GM03348 (cell line): ENCODE measurements around the gene TMEM259.

Experiments
- DNase-seq: peaks from one replicate; pipeline ENCODE4 v3.0.0; 2012; ENCODE audit warnings: low spot score

The TMEM259 gene

DNA sequence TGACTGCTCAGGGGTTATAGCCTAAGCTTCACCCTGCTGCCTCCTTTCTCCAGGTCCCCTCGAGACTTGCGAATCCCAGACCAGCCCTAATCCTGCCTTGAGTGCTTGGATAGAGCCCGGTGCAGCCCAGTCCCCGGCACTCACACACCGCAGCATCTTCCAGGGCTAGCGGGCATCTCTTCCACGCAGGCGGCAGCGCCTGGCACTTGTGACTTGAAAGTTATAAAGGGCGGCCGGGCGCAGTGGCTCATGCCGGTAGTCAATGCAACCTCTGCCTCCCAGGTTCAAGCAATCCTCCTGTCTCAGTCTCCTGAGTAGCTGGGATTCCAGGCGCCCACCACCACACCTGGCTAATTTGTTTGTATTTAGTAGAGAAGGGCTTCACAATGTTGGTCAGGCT lies 34.8 kb downstream of the TMEM259 start:
- DNase-seq: no peak

DNA sequence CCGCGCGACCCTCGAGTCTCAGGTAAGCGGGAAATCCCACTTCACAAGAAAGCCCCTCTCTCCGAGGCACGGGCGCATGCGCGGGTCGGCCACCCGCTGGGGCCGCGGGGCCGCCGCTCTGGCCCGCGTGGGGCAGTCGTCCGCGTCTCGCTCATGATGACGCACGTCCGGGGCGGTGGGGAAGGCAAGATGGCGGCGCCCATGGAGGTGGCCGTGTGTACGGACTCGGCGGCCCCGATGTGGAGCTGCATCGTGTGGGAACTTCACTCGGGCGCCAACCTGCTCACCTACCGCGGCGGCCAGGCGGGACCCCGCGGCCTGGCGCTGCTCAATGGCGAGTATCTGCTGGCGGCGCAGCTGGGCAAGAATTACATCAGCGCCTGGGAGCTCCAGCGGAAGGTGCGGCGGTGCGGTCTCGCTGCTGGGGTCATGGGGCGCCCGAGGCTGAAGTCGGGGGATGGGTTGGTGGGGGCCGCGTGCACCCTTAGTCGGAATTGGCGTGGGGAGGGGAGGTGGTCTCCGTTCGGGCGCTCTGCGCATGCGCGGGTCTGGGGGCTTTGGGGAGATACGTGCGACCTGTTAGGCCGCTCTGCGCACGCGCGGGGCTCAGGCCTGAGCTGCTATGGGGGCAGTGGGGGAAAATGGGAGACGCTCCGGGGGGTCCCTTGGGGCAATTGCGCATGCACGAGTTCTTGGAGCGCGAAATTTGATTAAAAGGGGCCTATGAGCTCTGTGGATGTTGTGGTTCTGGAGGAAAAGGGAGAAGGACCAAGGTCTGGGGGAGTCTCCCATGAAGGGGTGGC lies 36.6 kb downstream of the TMEM259 start, which contains the start of gene WDR18:
Gene WDR18, plus strand, starts transcription at position 181 of the 803 bp plus-strand sequence. Its CDS starts 9 bp downstream, at position 190.
- peak; percentile 100 for DNase-seq

DNA sequence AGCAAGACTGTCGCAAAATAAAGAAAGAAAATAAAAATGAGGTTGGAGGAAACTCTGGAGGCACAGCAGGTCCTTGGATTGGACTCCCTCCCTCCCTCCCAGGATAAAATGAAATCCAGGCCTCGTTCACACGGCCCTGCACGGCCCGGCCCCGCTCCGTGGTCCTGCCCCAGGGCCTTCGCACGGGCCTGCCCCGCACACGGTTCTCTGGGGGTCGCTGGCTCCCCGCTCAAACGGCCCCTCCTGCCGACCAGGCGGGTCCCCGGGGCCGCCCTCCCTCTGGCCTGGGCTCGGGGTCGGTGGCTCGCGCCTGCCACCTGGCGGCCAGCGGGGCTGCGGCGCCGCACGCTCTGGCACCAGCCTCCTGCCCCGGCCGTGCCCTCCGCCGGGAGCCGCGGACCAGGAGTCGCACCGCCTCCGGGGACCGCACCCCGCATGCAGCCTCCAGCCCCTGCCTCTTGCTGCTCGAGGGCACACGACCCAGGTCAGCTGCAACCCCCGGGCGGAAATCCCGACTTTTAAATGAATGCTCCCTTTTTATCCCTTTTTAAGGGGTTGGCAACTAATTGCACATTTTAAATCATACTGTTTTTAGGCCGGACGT lies 38.3 kb downstream of the TMEM259 start:
- peak; percentile 97 for DNase-seq

DNA sequence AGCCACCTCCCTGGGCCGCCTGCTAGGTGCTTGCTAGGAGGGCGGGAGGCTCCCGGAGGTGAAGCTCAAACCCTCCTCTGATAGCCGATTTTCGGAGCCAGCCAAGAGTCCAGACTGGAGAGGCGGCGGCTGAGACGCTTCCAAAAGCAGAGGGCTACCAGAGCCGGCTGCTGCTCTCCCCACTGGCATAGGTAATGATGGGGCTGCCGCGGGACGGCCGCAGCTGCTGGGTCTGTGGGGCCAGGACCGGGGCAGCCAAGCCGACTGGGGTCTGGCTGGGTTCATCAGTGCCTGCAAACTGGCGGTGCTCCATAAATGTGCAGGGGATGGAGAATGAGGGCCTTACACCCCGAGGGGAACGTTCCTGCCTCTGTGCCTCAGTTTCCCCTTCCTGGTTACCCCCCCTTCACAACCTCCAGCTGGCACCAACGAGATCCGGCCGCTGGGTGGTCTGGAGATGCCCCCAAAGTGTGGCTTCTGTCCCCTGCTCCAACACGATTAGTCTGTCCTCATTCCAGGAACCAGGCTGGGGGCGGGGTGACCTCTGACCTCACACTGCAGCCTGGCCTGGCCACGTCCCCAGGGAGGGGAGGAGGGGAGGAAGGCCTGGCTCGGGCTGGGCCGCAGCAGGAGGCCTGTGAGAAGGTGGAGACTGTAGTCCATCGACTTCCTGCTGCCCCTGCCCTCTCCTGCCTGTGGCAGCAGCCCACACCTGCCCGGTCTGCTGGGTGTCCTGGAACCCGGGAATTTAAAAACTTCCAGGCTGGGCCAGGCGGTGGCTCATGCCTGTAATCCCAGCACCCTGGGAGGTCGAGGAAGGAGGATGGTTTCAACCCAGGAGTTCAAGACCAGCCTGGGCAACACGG lies 40.6 kb downstream of the TMEM259 start:
- no peak for DNase-seq

DNA sequence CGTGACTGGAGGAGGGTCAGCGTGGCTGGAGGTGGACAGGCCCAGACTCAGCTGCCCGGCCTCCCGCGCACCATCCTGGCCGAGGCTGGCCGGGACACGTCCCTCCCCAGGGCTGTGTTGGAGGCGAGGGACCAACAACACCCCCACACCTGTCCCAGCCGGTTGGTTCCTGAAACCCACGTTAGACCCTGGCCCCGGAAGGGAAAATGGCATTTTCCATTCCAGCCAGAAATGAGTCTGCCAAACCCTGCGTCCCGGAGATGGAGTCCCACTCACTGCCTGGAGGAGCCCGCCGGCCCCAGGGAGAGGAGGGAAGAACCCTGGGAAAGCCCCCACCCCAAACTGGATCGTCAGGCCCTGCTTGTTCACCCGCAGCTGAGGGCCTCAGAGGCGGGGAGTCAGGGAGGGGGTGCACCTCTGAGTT lies 41.6 kb downstream of the TMEM259 start:
- no peak for DNase-seq

DNA sequence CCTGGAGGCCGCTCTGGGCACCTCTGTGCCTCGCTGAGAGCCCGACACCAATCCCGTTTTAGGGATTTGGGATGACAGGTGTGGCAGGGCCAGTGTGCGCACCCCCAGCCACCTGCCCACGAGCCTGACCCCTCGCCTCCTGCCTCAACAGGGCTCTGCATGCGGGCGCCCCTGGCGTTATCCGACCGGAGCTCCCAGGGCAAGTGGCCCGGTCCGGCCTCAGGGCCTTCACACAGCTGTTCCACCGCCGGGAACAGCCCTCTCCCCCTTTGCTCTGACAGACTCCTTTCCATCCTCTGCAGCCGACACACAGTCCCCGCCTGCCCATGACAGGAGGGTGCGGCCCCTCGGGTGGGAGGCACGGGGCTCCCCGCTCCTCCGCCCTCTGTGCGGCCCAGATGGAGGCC lies 43.9 kb downstream of the TMEM259 start:
- no peak for DNase-seq

DNA sequence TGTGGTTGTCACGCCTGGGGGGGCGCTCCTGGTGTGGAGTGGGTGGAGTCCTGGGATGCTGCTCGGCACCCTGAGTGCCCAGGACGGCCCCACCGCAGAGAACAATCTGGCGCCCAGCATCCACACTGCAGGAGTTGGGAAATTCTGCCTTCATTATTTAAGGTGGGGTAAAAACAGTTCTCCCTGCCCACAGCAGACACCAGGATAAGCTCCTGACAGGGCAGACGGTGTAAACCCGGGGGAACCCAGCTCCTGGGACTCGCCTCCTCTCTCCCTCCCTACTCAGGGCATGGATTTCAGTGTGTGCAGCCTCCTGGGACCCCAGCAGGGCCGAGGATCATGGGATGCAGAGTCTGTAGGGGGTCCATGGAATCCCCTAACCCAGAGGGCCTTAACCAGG lies 44.4 kb downstream of the TMEM259 start:
- no peak for DNase-seq

DNA sequence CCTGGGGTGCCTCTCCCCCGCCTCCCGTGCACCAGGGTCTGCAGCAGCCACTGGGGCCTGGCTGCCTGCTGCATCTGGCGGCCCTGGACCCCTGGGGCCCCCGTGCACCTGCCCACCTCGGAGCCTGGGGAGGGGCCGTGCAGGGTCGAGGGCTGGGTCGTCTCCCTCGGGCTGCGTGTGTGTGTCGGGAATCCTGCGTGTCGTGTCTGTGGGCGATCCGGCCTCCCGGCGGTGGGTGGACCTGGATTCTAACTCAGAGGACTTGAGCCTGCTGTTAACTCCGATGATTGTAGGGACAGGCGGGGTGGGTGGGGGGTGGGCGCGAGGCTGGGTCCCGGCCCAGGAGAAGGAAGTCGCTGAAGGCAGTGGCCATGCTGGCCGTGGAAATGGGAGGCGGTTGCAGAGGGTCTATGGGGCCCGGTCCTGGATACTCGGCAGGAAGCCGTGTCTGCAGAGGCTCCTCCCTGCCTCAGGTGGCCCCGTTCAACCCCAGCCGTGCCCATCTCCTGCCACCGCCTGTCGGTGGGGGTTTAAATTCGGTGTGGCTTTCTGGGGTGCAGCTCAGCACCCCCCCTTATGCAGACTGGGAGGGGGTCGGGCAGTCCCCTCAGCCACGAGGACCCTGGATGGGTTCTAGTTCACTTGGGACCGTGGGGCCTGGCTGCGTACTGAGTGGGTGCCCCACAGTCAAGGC lies 46.2 kb downstream of the TMEM259 start:
- no peak for DNase-seq

DNA sequence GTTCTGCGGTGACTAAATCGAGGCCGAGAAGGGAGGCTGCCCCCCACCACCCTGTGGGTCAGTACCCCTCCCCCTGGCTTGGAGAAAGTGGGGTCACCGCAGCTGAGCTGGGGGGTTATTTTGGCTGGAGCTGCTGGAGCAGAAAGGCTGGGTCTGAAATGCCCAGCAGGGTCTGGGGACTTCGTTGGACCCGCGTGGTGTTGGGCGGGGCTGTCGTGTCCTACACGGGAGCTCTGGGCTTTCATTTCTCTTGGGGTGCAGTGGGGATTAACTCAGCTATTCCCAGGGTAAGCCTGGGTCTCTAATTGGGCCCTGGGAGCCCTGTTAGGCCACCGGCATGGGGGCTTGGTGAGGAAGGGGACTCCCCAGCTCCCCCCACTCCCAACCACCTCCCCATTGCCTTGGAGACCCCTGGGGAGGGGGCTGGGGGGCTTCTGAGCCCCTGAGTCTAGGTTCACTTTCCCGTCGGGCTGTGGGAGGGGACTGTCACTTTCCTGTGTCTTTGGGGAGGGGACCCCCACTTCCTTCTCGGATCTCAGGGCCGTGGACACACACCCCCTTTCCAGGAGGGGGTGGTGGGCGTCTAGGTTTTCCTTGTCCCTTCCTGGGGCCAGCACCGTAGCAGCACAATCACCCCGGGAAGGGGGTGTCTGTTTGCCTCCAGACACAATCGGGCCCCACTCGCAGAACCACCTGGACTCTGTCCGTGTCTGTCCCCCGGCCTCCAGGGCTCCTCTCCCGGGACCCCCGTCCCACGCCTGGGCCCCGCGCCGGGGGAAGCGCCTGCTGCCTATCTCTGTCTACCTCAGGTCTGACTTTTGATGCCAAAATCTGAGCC lies 47.0 kb downstream of the TMEM259 start:
- no peak for DNase-seq

DNA sequence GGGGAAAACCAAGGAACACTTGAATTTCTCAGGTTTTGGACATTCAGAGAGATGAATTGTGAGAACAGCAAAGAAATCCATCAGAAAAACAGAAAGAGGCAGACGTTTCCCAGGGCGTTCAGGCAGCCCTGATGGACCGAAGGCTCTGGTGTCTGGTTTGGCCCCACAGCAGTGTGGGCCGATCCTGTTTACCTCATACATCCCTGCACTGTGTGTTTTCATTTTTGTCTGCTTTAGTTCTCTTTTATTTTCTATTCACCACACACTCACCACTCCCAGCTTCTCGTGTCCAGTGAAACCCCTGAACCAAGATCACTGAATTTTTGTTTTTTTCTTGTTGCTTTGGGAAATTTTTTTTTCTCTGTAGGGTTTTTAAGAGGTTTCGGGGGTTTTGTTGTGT lies 48.6 kb downstream of the TMEM259 start:
- DNase-seq: no peak

DNA sequence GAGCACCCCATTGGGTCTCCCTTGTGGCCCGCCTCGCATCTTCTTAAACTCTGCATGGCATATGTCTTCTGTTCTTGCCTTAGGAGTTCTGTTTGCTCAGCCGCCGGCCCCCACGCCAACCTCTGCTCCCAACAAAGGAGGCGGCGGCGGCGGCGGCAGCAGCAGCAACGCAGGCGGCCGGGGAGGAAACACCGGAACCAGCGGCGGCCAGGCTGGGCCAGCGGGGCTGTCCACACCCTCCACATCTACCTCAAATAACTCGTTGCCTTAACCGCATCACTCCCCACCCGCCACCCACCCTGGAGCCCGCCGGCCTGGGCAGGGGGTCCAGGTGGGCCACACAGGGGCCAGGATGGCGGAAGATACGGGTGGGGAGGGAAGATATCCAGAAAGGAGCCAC lies 49.1 kb downstream of the TMEM259 start:
- no peak for DNase-seq

DNA sequence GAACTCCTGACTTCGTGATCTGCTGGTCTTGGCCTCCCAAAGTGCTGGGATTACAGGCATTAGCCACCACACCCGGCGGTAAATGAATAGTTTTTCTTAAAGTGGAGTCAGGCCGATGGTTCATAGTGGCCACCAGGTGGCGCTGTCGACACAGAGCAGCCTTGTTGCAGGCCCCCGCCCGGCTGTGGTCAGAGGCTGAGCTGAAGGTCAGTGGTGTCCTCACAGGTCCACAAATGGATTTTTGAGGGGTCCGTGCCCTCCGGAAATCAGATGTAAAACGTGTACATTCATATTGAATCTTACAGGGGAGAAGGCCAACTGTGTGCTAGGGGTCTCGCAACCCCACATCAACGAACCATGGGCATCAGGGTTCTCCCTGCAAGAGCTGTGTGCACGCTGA lies 50.2 kb downstream of the TMEM259 start:
- no peak for DNase-seq

DNA sequence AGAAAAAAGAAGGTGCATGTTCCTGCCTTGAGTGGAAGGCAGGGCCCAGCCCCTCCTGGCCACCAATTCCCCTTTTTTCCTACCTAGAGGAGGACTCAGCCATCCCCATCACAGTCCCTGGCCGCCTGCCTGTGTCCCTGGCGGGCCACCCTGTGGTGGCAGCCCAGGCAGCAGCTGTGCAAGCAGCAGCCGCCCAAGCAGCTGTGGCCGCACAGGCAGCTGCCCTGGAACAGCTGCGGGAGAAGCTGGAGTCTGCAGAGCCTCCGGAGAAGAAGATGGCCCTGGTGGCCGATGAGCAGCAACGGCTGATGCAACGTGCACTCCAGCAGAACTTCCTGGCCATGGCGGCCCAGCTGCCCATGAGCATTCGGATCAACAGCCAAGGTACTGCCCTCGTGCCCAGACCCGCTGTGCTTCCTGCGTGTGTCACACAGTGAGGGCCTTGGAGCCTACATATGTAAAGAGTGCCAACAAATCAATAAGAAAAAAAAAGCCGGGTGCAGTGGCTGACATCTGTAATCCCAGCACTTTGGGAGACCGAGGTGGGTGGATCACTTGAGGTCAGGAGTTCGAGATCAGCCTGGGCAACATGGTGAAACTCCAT lies 54.3 kb downstream of the TMEM259 start:
- no peak for DNase-seq

DNA sequence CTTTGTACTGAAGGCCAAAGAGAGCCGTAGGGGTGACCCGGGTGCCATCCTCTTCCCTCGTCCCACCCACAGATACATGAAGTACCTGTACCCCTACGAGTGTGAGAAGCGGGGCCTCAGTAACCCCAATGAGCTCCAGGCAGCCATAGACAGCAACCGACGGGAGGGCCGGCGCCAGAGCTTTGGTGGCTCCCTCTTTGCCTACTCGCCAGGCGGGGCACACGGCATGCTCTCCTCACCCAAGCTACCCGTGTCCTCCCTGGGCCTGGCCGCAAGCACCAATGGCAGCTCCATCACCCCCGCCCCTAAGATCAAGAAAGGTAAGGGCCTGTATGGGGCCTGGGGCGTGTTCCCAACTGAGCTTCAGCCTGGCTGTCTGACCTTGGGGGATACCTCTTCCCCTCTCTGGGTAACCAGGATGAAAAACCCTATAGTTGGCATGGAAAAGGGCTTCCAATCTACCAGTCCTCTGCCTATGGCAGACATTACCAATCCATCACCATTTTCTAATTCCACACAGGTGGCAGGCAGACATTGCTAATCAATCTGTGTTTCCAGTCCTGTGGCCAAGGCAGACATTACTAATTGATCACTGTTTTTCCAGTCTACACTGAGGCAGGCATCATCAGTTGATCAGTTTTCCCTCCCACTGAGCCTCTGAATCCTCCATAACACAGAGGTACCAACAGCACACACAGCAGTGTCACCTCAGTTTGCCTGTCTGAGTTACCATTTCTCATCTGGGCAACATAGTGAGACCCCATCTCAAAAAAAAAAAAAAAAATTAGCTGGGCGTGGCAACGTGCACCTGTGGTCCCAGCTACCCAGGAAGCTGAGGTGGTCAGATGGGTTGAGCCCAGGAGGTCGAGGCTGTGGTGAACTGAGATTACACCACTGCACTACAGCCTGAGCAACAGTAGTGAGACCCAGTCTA lies 55.9 kb downstream of the TMEM259 start:
- DNase-seq: no peak

DNA sequence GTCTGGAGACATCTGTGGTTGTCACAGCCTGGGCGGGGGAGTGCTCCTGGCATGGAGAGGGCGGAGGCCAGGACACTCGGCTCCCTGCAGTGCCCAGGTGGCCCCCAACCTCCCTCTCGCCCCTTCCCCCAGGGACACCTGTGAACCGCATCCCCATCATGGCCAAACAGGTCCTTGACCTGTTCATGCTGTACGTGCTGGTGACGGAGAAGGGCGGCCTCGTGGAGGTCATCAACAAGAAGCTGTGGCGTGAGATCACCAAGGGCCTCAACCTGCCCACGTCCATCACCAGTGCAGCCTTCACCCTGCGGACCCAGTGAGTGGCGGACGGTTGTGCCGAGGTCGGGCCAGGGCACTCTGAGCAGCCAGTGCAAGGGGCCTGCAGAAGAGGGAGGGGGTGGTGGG lies 56.8 kb downstream of the TMEM259 start:
- no peak for DNase-seq

DNA sequence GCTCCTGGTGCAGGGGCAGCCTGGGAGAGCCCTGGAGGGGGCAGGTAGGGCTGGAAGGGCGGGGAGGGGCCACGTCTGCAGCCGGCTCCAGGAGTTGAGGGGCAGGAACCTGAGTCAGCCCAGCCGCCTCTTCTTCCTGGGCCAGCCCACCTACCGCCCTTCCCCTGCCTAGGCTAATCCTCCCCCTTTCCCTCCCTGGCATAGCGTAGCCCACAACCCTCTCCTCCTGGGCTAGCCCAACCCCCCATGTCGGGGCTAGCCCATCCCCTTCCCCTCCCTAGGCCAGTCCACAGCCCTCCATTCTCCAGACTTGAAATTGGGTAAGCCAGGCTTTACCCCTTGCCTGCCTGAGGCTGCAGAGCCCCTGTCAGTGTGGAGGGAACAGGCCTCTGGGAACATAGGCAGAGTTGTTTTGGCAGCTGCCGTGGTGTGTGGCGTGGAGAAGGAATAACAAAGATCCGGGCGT lies 57.4 kb downstream of the TMEM259 start:
- DNase-seq: no peak

DNA sequence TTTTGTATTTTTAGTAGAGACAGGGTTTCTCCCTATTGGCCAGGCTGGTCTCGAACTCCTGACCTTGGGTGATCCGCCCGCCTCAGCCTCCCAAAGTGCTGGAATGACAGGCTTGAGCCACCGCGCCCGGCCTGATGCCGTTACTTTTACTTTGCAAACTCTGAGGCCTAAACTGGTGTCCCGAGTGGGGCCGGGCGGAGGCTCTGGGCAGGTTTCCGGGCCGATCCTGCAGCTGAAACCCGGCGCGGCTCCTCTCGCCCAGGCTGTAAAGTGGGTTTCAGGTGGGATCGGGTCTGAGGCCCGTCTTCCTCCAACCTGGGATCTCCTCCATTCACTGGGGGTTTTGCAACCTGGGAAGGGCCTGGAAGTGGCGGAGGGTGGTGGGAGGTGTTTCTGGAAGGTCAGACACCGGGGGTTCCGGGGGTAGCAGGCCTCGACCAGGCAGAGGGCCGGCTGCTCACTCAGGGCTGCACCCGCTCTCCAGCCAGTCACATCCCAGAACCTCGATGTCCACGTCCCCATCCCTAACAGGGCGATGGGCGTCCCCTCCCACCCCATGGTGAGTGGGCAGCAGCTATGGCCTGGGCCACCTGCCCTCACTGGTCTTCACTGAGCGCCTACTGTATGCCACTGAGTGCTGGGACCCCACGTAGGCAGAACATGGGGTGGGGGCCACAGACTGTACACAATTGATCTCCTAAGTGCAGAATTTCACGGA lies 58.1 kb downstream of the TMEM259 start:
- DNase-seq: no peak

DNA sequence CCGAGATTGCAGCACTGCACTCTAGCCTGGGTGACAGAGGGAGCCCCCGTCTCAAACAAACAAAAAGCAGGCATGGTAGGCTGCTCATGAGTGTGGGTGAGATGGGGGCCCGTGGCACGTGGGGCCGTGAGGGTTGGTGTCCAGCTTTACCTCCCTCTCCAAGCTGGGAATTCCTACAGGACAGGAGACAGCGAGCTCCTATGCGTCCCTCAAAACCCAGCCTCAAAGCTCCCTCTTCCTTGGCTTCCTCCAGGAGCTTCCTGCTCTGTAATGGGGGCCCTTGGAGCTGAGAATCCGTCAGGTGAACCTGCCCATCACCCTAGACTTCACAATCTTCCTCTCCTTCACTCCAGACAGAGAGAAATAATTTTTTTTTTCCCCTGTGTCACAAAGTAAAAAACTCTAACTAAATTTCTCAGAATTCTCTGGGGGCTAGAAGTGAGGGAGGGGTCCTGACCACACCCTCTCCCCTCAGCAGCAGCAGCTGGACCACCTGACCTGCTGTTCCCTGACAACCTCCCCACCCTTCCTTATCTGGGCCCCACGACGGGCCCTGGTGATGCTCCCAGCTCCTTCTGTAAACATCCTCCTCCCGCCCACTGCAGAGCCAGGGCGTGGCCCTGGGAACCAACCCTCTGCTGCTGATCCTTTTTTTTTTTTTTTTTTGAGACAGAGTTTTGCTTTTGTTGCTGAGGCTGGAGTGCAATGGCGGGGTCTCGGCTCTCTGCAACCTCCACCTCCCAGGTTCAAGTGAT lies 58.9 kb downstream of the TMEM259 start:
- DNase-seq: peak; percentile 74
